COLO668 (cell line): ENCODE results near the gene SRPK2.

Experiments
- DNase-seq: peaks from one replicate; lab custom pipeline; 2025; ENCODE audit not compliant: unreplicated experiment; lab: John Stamatoyannopoulos, UW

The SRPK2 gene

GRCh38 chr7:105229641-105230040 is 159.1 kb downstream of the SRPK2 start:
- DNase-seq = no peak

GRCh38 chr7:105228555-105228954 is 160.2 kb downstream of the SRPK2 start:
- no peak for DNase-seq

GRCh38 chr7:105227391-105227790 is 161.3 kb downstream of the SRPK2 start:
- no peak for DNase-seq

GRCh38 chr7:105224884-105225651 is 163.7 kb downstream of the SRPK2 start:
- no peak for DNase-seq

GRCh38 chr7:105222953-105223352 is 165.8 kb downstream of the SRPK2 start:
- no peak for DNase-seq

GRCh38 chr7:105219771-105220160 is 169.0 kb downstream of the SRPK2 start:
- no peak for DNase-seq

GRCh38 chr7:105218939-105219770 is 169.6 kb downstream of the SRPK2 start:
- DNase-seq = no peak

- DNase-seq = no peak
These were observed 170.5 kb downstream of the SRPK2 start for GRCh38 chr7:105218215-105218614.

- no peak for DNase-seq
These were observed 171.9 kb downstream of the SRPK2 start for GRCh38 chr7:105216786-105217185.

- DNase-seq = no peak
These were observed 172.9 kb downstream of the SRPK2 start for GRCh38 chr7:105215821-105216220.

- DNase-seq = no peak
These were observed 173.5 kb downstream of the SRPK2 start for GRCh38 chr7:105215182-105215581.

- DNase-seq = no peak
These were observed 175.1 kb downstream of the SRPK2 start for GRCh38 chr7:105213611-105214010.

GRCh38 chr7:105212212-105212611 is 176.5 kb downstream of the SRPK2 start:
- DNase-seq = no peak

- DNase-seq = no peak
These were observed 178.0 kb downstream of the SRPK2 start for GRCh38 chr7:105210721-105211205.

GRCh38 chr7:105209870-105210269 is 178.9 kb downstream of the SRPK2 start:
- DNase-seq = no peak

GRCh38 chr7:105209433-105209832 is 179.3 kb downstream of the SRPK2 start:
- no peak for DNase-seq

GRCh38 chr7:105206985-105207384 is 181.7 kb downstream of the SRPK2 start:
- no peak for DNase-seq

GRCh38 chr7:105205592-105206237 is 183.0 kb downstream of the SRPK2 start:
- no peak for DNase-seq

- no peak for DNase-seq
These were observed 183.8 kb downstream of the SRPK2 start for GRCh38 chr7:105204953-105205352.

GRCh38 chr7:105204520-105204919 is 184.2 kb downstream of the SRPK2 start:
- no peak for DNase-seq

- no peak for DNase-seq
These were observed 186.1 kb downstream of the SRPK2 start for GRCh38 chr7:105202616-105203015.

- no peak for DNase-seq
These were observed 189.3 kb downstream of the SRPK2 start for GRCh38 chr7:105199386-105199785.
